ENCODE data around the gene BIRC6.

Gene BIRC6

DNA sequence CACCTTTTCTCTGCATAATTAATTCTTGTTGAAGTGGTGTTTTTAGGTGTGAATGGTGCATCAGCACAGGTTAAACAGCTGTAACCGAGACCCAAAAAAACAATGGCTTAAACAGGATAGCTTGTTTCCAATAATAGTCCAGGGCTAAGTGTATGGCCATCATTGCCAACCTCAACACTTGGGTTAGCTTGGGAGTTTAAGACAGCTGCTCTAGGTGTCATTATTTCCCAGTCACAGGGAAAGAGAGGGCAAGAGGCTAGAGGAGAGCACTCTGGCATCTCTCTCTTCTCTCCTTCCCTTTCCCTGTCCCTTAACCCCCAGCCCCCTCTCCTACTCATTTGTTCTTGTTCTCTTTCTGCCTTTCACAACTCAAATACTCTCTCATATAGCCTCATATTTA, 21.1 kb downstream of the BIRC6 start:
- DNase-seq = no peak

DNA sequence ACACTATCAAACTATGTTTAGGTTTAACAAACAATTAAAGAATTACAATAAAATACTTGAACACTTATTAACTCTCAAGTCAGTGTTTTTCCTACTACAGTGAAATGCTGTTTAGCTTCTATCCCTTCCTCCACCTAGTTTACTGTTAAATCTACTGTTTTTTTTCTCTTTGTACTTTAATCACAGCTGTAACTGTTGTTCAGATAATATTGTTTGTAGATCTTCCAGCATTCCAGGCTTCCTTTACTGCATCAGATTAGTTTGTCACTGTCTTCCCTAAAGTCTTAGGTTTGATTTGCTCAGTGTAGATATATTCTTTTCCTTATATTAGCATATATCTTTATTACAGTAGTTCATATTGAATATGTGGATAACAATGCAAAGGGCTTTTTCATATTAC, 22.5 kb downstream of the BIRC6 start:
- DNase-seq = no peak

DNA sequence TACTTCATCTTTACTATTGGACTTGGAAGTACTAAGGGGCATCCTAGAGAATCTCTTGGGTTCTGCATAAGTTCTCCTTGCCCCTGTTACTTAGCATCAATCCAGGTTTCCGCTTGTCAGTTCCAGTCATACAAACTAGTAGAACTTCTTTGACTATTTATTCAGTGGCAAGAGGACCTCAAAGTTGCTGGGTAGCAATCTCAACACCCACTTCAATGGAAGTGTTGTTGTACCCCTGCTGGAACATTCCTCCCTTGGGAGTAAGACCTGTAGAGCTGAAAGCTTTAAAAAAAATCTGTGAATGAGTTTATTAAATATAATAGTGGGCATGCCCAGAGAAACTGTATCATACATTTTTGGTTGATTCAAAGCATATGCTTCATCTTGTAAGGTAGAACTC, 27.0 kb downstream of the BIRC6 start:
- no peak for DNase-seq

DNA sequence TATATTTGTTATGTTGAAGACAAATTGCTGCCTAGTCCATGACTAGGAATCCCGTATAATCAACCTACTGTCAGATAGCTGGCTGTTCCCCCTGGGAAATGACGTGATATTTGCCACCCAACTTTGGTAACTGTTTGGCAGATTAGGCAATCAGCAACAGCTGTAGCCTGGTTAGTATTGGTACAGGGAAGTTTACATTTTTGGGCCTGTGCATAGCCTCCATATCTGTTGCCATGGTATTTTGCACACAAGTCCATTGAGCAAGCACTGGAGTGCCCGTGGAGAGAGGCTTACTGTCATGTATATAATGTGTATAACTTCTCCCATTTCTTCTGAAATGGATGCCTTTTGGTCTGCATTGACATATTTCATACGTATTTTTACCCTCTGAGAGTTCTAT, 27.7 kb downstream of the BIRC6 start:
- no peak for DNase-seq

DNA sequence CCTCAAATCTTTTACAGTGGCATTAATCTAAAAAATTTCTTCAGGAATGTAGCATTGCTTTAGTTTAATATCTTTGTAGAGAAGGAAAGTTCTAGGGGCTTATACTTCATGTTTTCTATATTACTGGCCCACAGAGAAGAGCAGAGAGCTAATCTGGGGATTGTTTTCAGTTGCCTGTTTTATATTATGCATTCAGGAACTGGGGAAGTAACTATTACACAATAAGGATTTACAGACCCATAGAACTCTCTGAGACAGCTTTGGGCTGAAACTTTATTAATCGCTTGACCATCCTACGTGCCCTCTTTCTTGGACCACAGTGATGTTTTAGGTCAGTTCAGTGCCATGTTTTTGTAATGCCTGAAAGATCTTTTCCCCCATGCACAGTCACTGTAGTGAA, 29.9 kb downstream of the BIRC6 start:
- no peak for DNase-seq

DNA sequence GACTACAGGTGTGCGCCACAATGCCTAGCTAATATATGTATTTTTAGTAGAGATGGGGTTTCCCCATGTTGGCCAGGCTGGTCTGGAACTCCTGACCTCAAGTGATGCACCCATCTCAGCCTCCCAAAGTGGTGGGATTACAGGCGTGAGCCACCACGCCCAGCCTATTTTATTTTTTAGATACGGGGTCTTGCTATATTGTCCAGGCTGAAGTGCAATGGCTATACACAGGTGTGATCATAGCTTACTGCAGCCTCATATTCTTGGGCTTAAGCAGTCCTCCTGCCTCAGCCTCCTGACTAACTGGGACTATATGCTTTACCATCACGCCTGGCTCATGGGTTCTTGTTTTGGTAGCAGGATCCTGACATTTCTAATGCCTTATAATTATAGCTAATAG, 42.4 kb downstream of the BIRC6 start:
- no peak for DNase-seq

DNA sequence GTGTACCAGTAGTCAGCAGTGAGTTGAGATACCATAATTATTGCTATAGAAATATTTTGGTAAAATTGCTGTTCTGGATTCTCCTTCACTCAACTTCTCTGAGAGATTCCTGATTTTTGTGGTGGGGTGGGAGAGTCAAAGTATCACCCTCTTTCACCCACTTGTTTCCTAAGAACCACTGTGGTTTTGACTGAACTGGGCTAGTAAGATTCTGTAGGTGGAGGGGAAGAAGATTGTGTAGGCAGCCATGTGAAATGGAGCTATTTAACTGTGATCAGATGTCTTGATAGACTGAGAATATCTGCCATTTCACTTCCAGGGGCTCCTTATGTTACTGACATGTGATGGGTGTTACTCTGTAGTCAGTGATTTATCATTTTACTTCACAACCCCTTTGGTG, 45.3 kb downstream of the BIRC6 start:
- DNase-seq = no peak

DNA sequence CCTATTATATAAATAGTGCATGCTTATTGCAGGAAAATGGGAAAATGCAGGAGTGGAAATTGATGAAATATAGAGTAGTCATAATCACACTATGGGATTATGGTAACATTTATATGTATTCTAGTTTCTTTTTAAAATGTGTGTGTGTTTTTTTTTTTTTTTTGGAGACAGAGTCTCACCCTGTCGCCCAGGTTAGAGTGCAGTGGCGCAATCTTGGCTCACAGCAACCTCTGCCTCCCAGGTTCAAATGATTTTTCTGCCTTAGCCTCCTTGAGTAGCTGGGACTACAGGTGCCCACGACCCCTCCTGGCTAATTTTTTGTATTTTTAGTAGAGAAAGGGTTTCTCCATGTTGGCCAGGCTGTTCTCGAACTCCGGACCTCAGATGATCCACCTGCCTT, 47.0 kb downstream of the BIRC6 start:
- no peak for DNase-seq

DNA sequence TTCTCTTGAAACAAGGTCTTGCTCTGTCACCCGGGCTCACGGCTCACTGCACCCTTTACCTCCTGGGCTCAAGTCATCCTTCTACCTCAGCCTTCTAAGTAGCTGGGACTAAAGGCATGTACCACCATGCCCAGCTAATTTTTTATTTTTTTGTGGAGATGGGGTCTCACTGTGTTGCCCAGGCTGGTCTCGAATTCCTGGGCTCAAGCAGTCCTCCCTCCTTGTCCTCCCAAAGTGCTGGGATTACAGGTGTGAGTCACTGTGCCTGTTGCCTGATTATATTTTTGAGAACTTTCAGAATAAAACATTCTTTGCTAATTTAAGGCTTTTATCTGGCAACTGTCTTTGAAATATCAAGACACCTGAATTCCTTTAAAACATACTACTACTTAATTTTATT, 47.9 kb downstream of the BIRC6 start:
- no peak for DNase-seq

DNA sequence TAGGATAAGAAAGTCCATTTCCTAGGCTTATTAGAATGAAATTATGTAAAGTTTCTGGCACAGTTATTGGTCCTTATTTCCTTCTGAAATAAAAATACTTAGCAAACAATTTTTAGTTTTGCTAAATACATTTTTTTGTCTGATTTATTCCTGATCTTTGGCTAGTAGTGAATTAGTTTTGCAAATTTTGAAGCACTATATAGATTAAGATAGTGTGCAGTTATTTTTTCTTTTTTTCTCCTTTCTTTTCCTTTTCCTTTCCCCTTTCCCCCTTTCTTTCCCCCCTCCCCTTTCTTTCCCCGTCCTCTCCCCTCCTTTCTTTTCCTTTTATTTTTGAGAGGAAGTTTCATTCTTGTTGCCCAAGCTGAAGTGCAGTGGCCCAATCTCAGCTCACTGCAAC, 59.7 kb downstream of the BIRC6 start:
- no peak for DNase-seq

DNA sequence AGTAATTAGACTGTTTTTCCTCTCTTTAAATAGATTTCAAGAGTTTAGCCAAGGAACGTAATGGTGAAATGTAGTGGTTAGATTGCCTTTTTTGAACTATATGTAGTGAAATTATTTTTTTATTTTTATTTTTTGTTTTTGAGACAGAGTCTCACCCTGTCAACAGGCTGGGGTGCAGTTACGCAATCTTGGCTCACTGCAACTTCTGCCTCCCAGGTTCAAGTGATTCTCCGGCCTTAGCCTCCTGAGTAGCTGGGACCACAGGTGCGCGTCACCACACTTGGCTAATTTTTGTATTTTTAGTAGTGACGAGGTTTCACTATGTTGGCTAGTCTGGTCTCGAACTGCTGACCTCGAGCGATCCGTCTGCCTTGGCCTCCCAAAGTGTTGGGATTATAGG, 60.8 kb downstream of the BIRC6 start:
- no peak for DNase-seq

DNA sequence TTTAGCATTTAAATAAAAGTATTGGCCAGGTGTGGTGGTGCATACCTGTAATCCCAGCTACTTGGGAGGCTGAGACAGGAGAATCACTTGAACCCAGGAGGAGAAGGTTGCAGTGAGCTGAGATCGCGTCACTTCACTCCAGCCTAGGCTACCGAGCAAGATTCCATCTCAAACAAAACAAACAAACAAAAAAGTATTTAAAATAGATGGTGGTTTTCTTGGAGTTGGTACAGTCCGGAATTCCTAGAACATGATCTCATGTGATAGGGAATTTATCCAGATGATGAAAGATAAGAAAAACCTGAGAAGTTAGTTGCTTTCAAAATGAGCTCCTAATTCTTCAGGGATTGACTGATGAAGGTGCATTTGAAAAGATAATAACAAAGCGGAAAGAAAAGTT, 62.0 kb downstream of the BIRC6 start:
- DNase-seq = no peak

DNA sequence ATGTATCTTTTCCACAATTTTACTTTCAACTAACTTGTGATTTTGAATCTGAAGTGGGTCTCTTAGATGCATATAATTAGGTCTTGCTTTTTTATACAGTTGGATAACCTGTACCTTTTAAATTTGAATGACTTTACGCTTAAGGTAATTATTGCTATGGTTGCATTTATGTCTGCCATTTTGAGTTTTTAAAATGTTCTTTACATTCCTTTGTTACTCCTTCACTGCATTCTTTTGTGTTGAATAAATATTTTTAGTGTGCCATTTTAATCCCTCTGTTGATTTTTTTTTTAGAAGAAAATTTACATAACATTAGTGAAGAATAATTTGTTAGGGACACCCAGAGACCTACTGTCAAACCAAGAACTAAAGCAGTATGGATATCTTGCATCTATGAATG, 65.3 kb downstream of the BIRC6 start:
- DNase-seq = no peak

DNA sequence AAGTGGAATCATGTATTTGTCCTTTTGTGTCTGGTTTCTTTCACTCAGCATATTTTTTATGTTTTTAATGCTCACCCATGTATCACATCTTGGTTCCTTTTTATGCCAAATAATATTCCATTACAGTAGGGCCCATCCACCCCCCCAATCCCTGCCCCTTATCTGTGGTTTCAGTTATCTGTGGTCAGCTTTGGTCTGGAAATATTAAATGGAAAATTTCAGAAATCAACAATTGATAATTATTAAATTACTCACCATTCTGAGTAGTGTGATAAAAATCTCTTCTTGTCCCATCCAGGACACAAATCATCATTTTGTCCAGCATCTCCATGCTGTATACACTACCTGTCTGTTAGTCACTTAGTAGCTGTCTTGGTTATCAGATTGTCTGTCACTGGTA, 66.7 kb downstream of the BIRC6 start:
- DNase-seq = no peak

DNA sequence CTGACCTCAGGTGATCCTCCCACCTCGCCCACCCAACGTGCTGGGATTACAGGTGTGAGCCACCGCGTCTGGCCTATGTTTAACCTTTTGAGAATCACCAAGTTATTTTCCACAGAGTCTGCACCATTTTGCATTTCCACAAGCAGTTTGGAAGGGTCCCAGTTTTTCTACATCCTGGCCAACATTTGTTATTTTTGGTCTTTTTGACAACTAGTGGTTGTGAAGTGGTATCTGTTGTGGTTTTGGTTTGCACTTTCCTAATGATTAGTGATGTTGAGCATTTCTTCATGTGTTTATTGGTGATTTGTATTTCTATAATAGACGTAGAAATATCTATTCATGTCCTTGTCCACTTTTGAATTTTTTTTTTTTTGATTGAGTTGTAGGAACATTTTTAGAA, 67.9 kb downstream of the BIRC6 start:
- no peak for DNase-seq

DNA sequence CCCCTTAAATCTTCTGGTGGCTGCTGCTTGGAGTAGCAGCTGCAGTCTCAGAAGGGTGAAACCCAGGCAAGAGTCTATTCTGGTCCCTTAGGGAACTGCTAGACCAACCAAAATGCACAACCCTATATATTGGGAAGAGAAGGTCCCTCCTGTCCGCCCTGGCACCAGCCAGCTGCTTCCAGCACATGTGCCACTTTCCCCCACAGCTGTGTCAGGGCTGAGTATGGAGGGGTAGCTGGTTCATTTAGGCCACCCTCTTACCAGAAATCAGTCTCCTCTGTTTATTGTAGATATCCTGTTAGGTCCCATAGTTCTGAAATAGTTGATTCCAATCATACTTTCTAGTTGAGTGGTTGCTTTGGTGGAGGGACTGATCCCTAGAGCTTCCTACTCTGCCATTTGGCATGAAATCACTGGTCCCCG, 68.9 kb downstream of the BIRC6 start:
- no peak for DNase-seq

DNA sequence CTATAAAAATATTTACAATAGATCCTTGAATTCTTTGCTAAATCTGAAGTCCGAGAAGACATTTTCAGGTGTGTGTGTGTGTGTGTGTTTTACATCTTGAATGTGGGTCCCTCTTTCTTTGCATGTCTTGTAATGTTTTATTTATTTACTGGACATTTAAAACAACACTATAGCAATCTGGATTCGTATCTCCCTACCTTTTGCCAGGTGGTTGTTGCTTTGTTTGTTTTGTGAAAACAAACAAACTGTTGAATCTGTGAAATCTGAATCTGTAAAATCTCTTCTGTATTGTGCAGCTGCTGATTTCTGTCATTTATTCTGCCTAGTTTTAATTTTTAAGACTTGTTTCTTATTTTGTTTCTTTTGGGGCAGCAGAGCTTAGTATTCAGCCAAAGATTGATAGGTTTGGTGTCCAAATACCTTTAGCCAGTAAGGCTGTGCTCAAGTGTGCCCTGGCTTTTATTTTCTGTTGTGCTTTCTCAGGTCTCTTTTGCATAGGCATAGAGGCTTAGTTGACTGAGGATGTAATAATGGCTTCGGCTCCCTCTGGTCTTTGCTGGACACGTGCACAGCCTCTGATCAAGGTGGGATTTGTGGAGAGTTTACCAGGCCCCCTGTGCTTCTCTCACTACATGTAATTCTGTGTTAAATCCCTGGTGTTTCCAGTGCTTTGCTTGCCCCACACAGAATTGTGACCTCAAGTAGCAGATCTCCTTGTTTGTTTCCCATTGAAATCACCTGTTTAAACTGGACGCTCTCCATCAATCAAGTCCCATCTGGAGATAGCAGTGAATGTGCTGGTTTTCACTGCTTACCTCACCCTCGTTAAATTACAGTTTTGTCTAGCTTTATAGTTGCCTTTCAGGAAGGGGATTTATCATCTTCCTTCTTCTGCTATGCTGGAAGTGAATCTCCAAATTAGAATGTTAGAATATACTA, 71.1 kb downstream of the BIRC6 start:
- DNase-seq = no peak

DNA sequence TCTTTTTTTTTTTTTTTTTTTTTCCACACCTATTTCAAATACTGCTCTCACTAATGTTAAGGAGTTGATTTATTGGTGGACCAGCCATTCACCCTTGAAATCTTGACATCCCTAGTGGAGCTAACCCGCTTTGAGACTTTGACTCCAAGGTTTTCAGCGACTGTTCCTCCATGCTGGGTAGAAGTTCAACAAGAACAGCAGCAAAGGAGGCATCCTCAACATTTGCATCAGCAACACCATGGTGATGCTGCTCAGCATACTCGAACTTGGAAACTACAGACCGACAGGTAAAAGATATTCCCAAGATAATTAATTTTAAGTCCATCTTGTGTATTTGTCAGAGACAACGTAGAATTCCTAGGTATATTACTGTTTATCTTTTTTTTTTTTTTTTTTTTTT, 74.0 kb downstream of the BIRC6 start:
- no peak for DNase-seq

DNA sequence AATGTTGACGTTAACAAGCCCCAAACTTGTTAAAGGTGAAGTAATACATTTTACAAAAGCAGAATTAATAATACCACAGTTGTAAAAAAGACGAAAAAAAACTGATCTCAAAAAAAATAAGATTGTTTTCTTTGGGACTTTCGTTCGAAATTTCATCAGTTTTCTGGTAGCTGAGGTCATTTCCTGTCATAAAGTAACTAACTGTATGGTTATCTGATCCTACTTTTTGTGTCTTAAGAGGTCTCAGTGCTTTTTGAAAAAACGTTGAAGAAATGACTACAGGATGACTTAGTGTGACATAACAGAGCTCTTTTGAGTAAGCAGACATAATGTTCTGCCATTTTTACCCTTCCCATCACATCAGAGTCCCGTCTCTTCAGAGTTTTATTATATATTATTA, 79.3 kb downstream of the BIRC6 start:
- no peak for DNase-seq

DNA sequence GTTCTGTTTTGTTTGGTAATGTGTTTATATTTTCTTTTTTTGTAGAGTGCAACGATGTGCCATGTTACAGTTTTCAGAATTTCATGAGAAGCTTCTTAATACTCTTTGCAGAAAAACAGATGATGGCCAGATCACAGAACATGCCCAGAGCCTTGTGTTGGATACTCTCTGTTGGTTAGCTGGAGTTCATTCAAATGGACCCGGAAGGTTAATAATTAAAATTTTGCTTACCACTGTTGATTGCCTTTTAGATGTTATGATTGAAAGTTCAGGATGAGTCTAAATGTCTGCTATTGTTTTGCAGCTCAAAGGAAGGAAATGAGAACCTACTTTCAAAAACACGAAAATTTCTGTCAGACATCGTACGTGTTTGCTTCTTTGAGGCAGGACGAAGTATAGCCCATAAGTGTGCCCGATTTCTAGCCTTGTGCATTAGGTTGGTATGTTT, 85.2 kb downstream of the BIRC6 start:
- no peak for DNase-seq

DNA sequence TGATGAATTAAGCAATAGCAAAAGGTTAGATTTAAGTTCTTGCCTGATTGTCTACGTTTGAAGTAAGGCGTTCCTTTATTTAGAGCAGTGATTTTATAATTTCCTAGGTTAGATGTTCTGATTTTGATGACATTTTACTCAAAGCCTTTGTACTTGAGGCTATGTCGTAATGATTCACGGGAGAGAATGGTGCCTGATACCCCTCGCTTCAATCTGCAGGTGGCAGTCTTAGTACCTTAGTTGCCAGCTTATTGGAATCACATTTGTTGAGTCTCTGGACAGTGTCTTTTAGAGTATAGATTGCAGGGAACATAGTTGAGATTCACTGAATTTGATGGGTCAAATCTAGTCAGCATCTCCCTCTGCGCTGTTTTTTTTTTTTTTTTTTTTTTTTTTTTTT, 89.5 kb downstream of the BIRC6 start:
- DNase-seq = no peak

DNA sequence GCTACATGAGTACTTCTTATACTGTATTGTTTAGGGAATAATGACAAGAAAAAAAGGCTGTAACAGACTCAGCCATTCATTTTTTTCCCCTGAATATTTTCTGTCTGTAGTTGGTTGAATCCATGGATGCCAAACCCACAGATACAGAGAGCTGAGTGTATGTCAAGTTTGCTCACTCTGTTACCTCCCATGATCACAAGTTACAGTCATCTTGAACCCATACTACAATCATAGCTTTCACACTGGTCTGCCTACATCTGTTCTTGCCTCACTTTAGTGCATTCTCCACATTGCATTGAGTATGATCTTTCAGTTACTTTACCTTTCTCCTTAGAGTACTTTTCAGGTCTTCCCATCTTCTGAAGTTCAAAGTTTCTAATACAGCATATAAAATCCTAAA, 94.0 kb downstream of the BIRC6 start:
- DNase-seq = no peak

DNA sequence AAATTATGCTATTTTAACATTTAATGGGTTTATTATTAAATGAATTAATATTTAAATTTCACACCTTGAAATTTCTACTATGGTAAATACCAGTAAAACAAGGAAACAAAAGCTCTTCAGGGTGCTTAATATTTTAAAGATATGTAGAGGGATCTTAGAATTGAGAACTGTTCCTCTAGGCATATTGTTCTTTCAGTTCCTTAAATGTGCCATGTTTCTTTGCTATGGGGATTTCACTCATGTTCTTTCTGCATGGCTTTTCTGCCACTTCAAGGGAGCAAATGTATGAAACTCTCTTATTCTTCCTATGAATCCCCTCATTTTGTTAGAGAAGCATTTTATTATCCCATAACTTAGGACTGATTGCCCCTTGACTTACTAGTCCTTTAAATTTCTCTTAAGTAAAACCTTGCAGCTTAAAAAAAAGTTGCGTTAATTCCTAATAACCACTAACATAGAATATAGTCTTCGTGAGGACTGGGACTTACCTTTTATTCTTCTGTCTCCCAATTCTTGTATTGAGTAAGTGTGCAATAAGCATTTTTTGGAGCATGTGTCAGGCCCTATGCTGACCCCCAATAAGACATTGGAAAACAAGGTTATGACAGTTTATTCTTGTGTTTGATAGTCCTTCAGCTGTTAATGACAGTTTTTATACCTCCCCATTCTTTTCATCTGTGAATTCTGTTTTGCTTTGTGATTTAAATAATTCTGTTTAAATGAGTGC, 95.7 kb downstream of the BIRC6 start:
- DNase-seq = no peak
